Ishikawa (cell line): ENCODE measurements around the gene CDKN2AIPNL.

Source experiments
- EP300 ChIP-seq: IDR thresholded peaks from 2 replicates; pipeline ENCODE4 v1.6.1; 2012; ENCODE audit warnings: borderline replicate concordance
- FOXM1 ChIP-seq: IDR thresholded peaks from 2 replicates; pipeline ENCODE4 v1.6.1; 2012; ENCODE audit warnings: low read depth, borderline replicate concordance
- TAF1 ChIP-seq: IDR thresholded peaks from 2 replicates; pipeline ENCODE4 v1.6.1; 2012; ENCODE audit warnings: low read depth, mild to moderate bottlenecking
- YY1 ChIP-seq: IDR thresholded peaks from 2 replicates; pipeline ENCODE4 v1.6.1; 2012; ENCODE audit warnings: low read depth

GRCh38 chr5:134406390-134406789 lies 5.3 kb downstream of the CDKN2AIPNL start:
- TF ChIP-seq YY1, result no peak
- TF ChIP-seq FOXM1, result no peak
- TF ChIP-seq TAF1, result no peak
- TF ChIP-seq EP300, result no peak
